GM10847 (cell line): ENCODE measurements around the gene PDE8A.

Source experiments
- POLR2A ChIP-seq: IDR thresholded peaks from 2 replicates; pipeline ENCODE4 v1.6.1; 2011; ENCODE audit not compliant: insufficient read length; ENCODE audit errors: extremely low read depth

The PDE8A gene

GRCh38 chr15:85097250-85097649 lies 115.6 kb downstream of the PDE8A start:
- TF ChIP-seq POLR2A: no peak

GRCh38 chr15:85097725-85098124 lies 116.1 kb downstream of the PDE8A start:
- no peak for TF ChIP-seq POLR2A

- no peak for TF ChIP-seq POLR2A
Measured at GRCh38 chr15:85099195-85099803, 117.6 kb downstream of the PDE8A start.

GRCh38 chr15:85100186-85100937 lies 118.7 kb downstream of the PDE8A start:
- no peak for TF ChIP-seq POLR2A

GRCh38 chr15:85104584-85104983 lies 122.9 kb downstream of the PDE8A start:
- TF ChIP-seq POLR2A: no peak

GRCh38 chr15:85108136-85108535 lies 126.5 kb downstream of the PDE8A start:
- TF ChIP-seq POLR2A: no peak

- no peak for TF ChIP-seq POLR2A
Measured at GRCh38 chr15:85109333-85109732, 127.7 kb downstream of the PDE8A start.

GRCh38 chr15:85112997-85113396 lies 131.3 kb downstream of the PDE8A start:
- TF ChIP-seq POLR2A: no peak

- no peak for TF ChIP-seq POLR2A
Measured at GRCh38 chr15:85114886-85115285, 133.2 kb downstream of the PDE8A start.

- no peak for TF ChIP-seq POLR2A
Measured at GRCh38 chr15:85116066-85116465, 134.4 kb downstream of the PDE8A start.

- no peak for TF ChIP-seq POLR2A
Measured at GRCh38 chr15:85116494-85116893, 134.8 kb downstream of the PDE8A start.

GRCh38 chr15:85116925-85117646 lies 135.4 kb downstream of the PDE8A start:
- no peak for TF ChIP-seq POLR2A

GRCh38 chr15:85118173-85118572 lies 136.5 kb downstream of the PDE8A start:
- no peak for TF ChIP-seq POLR2A

GRCh38 chr15:85118581-85118980 lies 136.9 kb downstream of the PDE8A start:
- TF ChIP-seq POLR2A: no peak

- TF ChIP-seq POLR2A: no peak
Measured at GRCh38 chr15:85120351-85121113, 138.9 kb downstream of the PDE8A start.
